Measurements from ENCODE around the gene IPO13.

The IPO13 gene

GRCh38 chr1:43991476-43992231 lies 44.9 kb downstream of the IPO13 start, which contains the start of gene CCDC24:
Gene CCDC24 (plus strand): TSS chr1:43991599. CDS start chr1:43991879, 280 bp downstream.
- peak; percentile 66 to 68 for DNase-seq

DNA sequence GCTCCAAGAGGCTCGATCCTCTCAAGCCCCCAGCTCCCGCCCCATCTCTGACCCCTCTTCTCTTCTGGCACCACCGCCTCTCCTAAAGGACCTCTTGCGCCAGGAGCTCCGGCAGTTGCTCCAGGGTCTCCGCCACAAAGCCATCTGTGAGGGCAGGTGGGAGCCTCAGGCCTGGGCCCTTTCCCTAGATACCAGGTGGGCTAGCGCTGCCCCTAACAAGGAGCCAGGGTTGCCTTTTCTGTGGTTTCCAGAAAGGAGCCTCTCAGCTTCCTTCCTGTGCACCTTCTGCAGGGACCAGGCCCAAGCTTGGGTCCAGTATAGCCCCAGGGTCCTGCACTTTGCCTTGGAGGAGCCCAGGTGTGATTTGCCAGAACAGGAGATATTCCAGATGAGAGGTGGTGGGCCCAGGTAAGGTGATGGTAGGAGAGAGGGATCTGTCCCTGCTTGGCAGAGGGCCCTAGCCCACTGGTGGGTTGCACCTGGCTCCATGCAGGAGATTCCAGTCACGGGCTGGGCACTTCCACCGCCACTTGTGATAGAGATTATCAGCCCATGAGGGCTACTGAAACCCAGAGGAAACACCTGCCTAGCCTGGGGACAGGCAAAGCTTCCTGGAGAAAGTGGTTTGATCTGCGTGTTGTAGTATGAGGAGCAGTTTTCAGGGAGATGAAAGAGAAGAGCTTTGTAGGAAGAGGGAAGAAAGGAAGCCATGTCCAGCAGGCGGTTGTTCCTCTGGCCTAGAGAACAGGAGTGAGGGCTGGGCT lies 45.7 kb downstream of the IPO13 start:
- DNase-seq, result no peak

GRCh38 chr1:43993206-43993914 lies 46.6 kb downstream of the IPO13 start:
- DNase-seq, result no peak

DNA sequence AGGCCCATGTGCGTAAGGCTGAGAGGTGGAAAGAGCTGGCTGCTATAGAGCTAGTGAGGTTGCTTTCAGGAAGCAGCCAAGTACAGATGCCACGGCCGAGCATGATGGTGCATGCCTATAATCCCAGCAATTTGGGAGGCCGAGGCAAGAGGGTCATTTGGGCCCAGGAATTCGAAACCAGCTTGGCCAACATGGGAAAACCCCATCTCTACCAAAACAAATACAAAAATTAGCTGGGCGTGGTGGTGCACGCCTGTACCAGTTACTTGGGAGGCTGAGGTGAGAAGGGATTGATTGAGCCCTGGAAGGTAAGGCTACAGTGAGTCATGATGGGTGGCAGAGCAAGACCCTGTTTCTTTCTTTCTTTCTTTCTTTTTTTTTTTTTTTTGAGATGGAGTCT lies 47.3 kb downstream of the IPO13 start:
- DNase-seq, result no peak

DNA sequence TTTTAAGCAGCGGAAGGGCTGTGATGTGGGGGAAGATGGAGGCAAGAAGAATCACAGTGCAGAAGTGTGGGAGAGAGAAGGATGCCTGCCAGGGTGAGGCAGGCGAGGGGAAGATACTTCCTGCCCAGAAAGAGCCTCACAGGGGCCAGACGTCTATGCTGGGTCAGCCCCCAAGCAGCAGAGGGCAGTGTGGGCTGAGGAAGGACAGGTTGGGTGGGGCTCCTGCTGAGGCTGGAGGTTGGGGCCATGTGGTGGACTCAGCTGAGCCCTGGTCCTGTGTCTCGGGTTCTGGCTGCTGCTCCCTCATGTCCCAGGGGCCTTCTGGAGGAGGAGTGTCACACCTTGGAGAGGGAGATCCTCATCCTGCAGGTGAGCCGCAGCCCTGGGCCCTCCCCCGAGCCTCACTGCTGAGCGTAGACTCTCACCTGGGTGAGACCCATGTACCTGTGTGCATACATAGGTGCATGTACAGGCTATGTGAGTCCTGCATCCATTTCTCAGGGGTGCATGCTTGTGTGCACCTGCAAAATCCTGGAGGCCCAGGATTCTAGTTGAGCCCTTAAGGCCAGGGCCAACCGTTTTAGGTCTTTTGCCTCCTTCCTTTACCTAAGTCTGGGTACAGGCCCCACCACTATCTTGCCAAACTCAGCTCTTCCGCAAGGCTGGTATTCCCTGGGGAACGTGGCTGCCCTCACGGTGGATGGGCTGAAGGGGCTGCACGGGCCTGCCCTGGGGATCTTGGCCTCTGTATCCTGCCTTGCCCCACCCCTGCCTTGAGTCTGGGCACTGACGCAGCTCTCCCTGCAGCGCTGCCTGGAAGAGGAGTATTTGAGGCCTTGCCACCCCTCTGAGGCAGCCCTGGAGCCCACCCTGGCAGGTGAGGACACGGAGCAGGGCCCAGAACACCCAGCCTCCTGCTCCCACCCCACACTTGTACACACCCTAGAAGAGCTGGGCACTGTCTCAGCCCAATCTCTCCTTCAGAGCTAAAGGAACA lies 48.3 kb downstream of the IPO13 start:
- DNase-seq, result peak; percentile 8 to 33

- DNase-seq, result no peak
Observed at GRCh38 chr1:43995984-43996732, 49.4 kb downstream of the IPO13 start.

DNA sequence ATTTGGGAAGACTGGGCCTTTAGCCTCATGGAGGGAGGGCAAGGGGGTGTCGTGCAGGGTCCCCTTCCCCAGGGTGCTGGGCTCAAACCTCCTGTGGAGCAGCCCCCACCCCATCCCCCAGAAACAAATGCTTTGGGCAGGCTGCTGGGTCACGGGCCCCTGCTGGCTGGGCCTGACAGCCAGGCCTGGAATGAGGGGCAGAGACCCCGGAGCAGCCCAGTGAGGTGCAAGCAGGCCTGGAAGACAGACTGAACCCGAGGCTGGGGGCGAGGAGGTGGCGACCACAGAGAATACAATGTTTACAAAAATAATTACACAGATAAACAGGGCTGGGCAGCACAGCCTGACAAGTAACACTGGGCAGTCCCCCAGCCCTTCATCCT lies 50.0 kb downstream of the IPO13 start:
- no peak for DNase-seq

- DNase-seq, result no peak
Observed at GRCh38 chr1:43997295-43997999, 50.7 kb downstream of the IPO13 start.

DNA sequence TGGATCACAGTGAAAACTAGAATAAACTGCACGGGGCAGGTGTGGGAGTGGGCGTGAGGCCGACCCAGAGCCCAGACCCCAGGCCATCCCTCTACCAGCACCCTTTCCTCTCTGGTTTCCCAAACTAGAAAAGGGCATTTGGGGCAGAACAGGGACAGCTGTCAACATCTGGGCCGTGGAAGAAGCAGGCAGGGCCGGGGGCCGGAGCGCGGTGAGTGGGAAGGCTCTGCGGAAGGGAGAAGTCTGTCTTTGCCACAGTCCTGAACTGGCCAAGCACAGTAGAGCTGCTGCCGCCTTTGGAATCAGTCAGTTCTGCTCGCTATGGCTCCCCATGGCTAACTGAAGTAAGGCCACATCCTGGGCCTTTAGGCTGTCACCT lies 51.2 kb downstream of the IPO13 start:
- DNase-seq, result no peak

GRCh38 chr1:43999455-43999854 lies 52.7 kb downstream of the IPO13 start:
- DNase-seq, result no peak

DNA sequence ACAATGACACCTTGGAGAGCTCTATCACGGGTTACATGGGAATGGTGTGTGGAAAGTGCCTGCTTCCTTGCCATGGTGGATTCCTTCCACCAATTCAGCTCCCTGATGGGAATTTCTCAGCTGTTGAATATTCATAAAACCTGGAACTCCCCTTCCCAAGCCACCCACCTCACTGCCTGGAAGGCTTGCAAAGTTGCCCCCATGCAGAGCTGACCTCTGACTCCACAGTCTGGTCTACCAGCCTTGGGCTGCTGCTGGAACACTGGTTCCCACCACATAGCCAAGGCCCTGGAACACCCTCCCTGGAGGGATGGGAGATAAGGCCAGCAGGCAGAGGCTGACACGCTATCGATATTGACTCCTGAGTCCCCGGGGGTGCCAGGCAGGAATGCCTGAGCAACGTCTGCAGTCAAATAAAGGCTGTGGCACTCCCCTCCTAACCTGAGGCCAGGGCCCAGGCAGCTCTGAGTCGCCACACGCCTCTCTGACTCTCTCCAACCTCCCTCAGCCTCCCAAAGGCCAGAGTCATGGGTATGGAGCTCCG lies 53.4 kb downstream of the IPO13 start:
- DNase-seq, result no peak

DNA sequence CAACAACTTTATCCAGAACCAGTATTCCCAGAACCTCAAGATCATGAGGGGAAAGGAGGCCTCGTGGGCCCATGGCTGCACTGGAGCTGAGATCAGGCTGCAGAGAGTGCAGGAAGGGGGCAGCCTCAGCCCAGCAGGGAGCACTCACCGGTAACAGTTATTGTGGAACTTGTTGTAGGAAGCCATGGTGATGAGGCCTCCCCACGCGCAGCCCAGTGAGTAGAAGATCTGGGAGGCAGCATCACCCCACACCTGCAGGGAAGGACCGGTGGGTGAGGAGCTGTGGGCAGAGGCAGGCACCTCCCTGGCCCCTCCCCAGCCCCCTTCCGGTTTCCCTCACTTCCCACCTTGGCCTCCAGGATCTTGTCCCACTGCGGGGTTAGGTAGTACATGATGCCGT lies 55.4 kb downstream of the IPO13 start:
- DNase-seq, result no peak

GRCh38 chr1:44002606-44003157 lies 55.9 kb downstream of the IPO13 start:
- DNase-seq, result no peak

GRCh38 chr1:44008259-44008658 lies 61.5 kb downstream of the IPO13 start:
- DNase-seq, result no peak

DNA sequence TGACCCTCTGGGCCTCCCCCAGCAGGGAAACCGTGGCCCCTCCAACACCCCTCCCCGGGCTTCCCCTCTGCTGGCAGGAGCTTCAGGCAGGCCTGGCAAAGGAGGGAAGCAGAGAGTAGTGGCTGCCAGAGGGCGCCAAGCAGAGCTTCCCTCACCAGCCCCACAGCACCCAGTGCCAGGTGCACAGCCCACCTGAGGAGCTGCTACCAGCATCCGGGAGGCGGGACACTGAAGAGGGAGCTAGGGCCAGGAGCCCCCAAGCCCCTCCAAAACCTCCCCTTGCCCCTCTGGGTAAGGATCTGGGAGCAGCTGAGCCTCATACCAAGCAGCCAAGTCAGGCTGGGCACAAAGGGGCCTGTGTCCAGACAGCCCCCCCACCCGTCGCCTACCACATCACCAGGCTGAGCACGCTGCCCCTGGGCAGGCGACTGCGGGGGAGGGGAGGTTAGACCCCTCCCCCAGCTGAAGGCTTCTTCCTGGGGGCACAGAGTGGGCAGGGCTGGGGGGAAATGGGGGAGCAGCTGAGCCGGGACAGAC lies 64.3 kb downstream of the IPO13 start:
- DNase-seq, result no peak

- no peak for DNase-seq
Observed at GRCh38 chr1:44012404-44012803, 65.7 kb downstream of the IPO13 start.

GRCh38 chr1:44012941-44013609 lies 66.3 kb downstream of the IPO13 start:
- DNase-seq, result no peak

GRCh38 chr1:44013949-44014348 lies 67.2 kb downstream of the IPO13 start:
- DNase-seq, result no peak

All from inflammatory macrophage (primary cell).